Activated CD4-positive, alpha-beta memory T cell treated with anti-CD3 and anti-CD28 coated beads, Interleukin-2, amount 10 ng/mL, durations not matched to agents 7 days and 5 days (primary cell): ENCODE results near the gene TMEM97. TPM values are rescaled to one million over a fixed set of nuclear protein-coding genes. Genes with fewer than 3 reads are reported as not detected.

Experiments
- CTCF ChIA-PET: fragments of 350-600 bp; sonication (Branson Sonifier 250); formaldehyde crosslinking; loops from one replicate; lab custom pipeline; 2021; ENCODE audit warnings: antibody characterized with exemption, inconsistent platforms; lab: Charles Lee
- POLR2A ChIA-PET: fragments of 350-600 bp; sonication (Branson Sonifier 250); formaldehyde crosslinking; loops from one replicate; lab custom pipeline; 2021; ENCODE audit warnings: antibody characterized with exemption; lab: Charles Lee
- DNase-seq: peaks from one replicate; pipeline ENCODE4 v3.0.0-alpha.2; 2020
- H3K27ac Mint-ChIP-seq: one replicate; pipeline ENCODE4 v1.8.0; 2021; ENCODE audit warnings: mild to moderate bottlenecking, mixed read lengths
- H3K27me3 Mint-ChIP-seq: one replicate; pipeline ENCODE4 v1.8.0; 2021; ENCODE audit warnings: mixed read lengths
- H3K36me3 Mint-ChIP-seq: one replicate; pipeline ENCODE4 v1.8.0; 2021; ENCODE audit warnings: low read depth, mixed read lengths
- H3K4me1 Mint-ChIP-seq: one replicate; pipeline ENCODE4 v1.8.0; 2021; ENCODE audit warnings: mixed read lengths
- H3K4me3 Mint-ChIP-seq: one replicate; pipeline ENCODE4 v1.8.0; 2021; ENCODE audit warnings: mild to moderate bottlenecking, mixed read lengths
- H3K9me3 Mint-ChIP-seq: one replicate; pipeline ENCODE4 v1.8.0; 2021; ENCODE audit warnings: mixed read lengths
- total RNA-seq, 2 experiments: library from RNA; stranded (reverse); gene quantifications; one replicate each; pipeline ENCODE4 v1.2.3, GENCODE V29; 2021

The TMEM97 gene
- total RNA-seq, 2 experiments from 2014 or later: 23.3 to 26.6 TPM

- Mint-ChIP-seq H3K27me3 (no peaks in the 10 kb centered on the region), H3K27ac (peak within 1 kb of the TSS; percentile 77), H3K4me3 (peak within 1 kb of the TSS; percentile 90), H3K4me1 (peaks cover 23% of the 10 kb centered on the region), H3K9me3 (no peaks in the 10 kb centered on the region), H3K36me3 (no peaks in the 10 kb centered on the region)
- peak; percentile 90 for DNase-seq
- CTCF ChIA-PET: interaction anchor here (0.8 to 1.3 kb wide), 5 partner anchors 10 to 526 kb away, joined by 3 to 4 read pairs (median 4); no protein-coding TSS in a partner anchor
- POLR2A ChIA-PET: interaction anchor here (0.6 to 7.6 kb wide), 6 partner anchors 9 to 643 kb away, joined by 3 to 80 read pairs (median 13); partner anchors contain the start of genes IFT20, POLDIP2 and TNFAIP1
Measured at GRCh38 chr17:28371245-28372202, 52.5 kb downstream of the TMEM97 start, which contains the start of gene SARM1. Gene SARM1, plus strand, starts transcription at chr17:28371694. Its CDS starts 339 bp downstream, at chr17:28372033.

- Mint-ChIP-seq H3K9me3 (no peaks in the 10 kb centered on the region), H3K27ac (peak overlapping the region; percentile 16), H3K27me3 (no peaks in the 10 kb centered on the region), H3K4me3 (peak overlapping the region; percentile 71), H3K36me3 (no peaks in the 10 kb centered on the region), H3K4me1 (peaks cover 23% of the 10 kb centered on the region)
- DNase-seq: peak; percentile 34
- ChIA-PET POLR2A (interaction anchor here (2.7 to 7.6 kb wide), 4 partner anchors 8 to 37 kb away, joined by 8 to 80 read pairs (median 30); partner anchors contain the start of genes IFT20, POLDIP2 and TNFAIP1), CTCF (interaction anchor here (1.1 to 1.3 kb wide), 3 partner anchors 11 to 18 kb away, joined by 3 to 4 read pairs (median 4); no protein-coding TSS in a partner anchor)
Measured at GRCh38 chr17:28372203-28372944, 53.4 kb downstream of the TMEM97 start.

- H3K4me3 Mint-ChIP-seq: peak overlapping the region; percentile 71
- peak overlapping the region; percentile 16 for H3K27ac Mint-ChIP-seq
- CTCF ChIA-PET: interaction anchor here (1.3 kb wide), 1 partner anchor 14 kb away, joined by 4 read pairs; no protein-coding TSS in a partner anchor
- no peaks in the 10 kb centered on the region for H3K27me3 Mint-ChIP-seq
- DNase-seq: no peak
- POLR2A ChIA-PET: interaction anchor here (5.7 to 7.6 kb wide), 2 partner anchors 11 to 15 kb away, joined by 43 to 80 read pairs; partner anchors contain the start of gene POLDIP2
- no peaks in the 10 kb centered on the region for H3K9me3 Mint-ChIP-seq
- H3K36me3 Mint-ChIP-seq: no peaks in the 10 kb centered on the region
- peaks cover 23% of the 10 kb centered on the region for H3K4me1 Mint-ChIP-seq
Measured at GRCh38 chr17:28372945-28373274, 53.9 kb downstream of the TMEM97 start.

Other genes starting within 250 kb of the TMEM97 start
- gene IFT20, start 16.3 kb downstream of the TMEM97 start, total RNA-seq: 10 to 100 TPM; 22.2 to 25.7 TPM
- gene TNFAIP1, start 16.6 kb downstream of the TMEM97 start, total RNA-seq: 10 to 100 TPM; 25.2 to 26.5 TPM
- gene POLDIP2, start 38.3 kb downstream of the TMEM97 start, total RNA-seq: 10 to 100 TPM; 54.3 to 56.2 TPM
- not detected for gene SEBOX, start 46.0 kb downstream of the TMEM97 start, total RNA-seq
- gene VTN, start 51.1 kb downstream of the TMEM97 start, total RNA-seq: under 1 TPM in 1 of 2 experiments, not detected in 1; 0.15 TPM
- 10 to 100 TPM; 17.2 to 17.5 TPM for gene SARM1, start 52.5 kb downstream of the TMEM97 start, total RNA-seq
- gene SLC46A1, start 87.0 kb downstream of the TMEM97 start, total RNA-seq: 1 to 10 TPM in 1 of 2 experiments, under 1 TPM in 1; 0.96 to 1.1 TPM
- gene SLC13A2, start 154.4 kb downstream of the TMEM97 start, total RNA-seq: not detected
- gene FOXN1, start 187.1 kb downstream of the TMEM97 start, total RNA-seq: not detected
- gene UNC119, start 233.4 kb downstream of the TMEM97 start, total RNA-seq: 10 to 100 TPM; 46.2 to 61.1 TPM